MV-4-11 (cell line): ENCODE measurements around the gene ITGA6.

Experiments
- DNase-seq: peaks from one replicate; lab custom pipeline; 2025; lab: John Stamatoyannopoulos, UW

Gene ITGA6

GRCh38 chr2:172440795-172441194, 13.4 kb downstream of the ITGA6 start:
- DNase-seq, result no peak

DNA sequence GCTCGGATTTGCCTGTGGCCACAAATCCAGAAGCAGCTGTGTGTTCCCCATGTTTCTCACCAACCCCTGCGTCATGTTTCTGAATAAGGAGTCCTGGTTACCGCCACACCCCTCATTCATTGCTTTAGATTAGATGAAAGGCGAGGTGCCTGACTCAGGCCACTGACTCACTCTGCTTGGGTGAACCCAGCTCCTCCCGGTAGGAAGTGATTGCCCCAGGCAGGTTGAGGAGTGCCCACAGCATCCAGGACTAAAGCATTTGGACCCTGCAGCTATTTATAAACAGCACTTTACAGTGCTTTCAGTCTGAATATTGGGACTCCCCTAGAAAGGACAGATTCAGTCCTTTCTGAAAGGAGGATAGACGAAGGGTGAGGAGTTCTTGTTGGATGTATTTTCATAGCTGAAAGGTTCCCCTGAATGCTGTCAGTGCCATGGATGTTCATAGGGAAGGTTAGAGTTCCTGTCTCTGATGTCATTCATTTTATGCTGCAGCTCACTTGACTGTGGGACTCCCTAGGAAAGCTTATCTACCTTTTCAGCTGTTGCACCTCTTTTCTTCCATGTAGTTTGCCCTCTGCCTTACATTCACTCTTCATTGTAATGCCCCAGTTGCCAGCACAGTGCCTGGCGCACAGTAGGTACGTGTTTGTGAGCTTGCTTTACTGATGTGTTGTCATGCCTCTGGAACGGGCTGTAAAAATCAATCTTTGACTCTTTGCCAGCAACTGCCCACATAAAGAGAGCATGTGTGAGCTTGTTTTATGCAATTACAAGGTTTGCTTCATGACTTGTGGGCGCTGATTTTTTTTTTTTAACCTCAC, 14.9 kb downstream of the ITGA6 start:
- peak; percentile 39 for DNase-seq

GRCh38 chr2:172445851-172446250, 18.5 kb downstream of the ITGA6 start:
- no peak for DNase-seq

DNA sequence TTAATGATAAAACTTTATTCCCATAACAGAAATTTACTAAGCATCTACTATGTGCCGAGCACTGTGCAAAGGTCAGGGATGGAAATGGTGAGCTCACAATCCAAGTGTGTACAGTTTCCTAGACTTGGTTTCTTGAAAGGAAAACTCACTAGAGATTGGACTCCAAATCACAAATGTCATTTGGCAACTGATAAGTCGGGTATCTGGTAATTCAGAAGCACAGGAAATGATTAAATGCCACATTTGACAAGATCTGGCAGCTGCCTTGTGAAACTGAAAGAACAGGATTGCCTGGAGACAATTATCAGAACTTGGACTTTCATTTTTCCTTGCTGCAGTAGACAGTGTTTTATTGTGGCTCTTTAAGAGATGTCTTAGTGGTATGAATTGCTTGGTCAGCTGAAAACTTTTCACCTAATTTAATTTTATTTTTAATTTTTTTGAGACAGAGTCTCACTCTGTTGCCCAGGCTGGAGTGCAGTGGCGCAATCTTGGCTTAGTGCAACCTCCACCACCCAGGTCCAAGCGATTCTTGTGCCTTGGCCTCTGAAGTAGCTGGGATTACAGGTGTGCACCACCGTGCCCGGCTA, 19.2 kb downstream of the ITGA6 start:
- peak; percentile 24 for DNase-seq

GRCh38 chr2:172447811-172448493, 20.6 kb downstream of the ITGA6 start:
- DNase-seq, result no peak

GRCh38 chr2:172448544-172449267, 21.3 kb downstream of the ITGA6 start:
- DNase-seq, result no peak

- DNase-seq, result no peak
Measured at GRCh38 chr2:172449911-172450550, 22.6 kb downstream of the ITGA6 start.

GRCh38 chr2:172451923-172452322, 24.5 kb downstream of the ITGA6 start:
- no peak for DNase-seq

DNA sequence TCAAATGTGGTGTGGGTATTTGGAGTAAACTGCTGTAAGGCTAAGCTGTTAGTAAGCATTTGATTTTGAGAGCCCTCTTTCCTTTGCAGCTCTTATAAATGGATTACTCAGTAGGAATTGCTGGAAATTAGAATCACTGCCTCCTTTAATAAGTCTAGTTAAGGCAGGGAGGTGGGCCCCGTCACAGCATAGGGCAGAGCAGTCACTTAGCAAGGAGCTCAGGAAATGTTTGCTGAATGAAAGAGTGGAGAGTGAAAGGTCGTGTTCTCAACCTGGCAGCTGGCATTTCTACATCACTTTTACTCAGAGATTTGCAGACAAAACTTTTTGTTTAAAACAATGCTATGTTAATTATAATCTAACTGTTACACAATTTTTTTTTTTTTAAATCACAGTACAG, 25.5 kb downstream of the ITGA6 start:
- no peak for DNase-seq

DNA sequence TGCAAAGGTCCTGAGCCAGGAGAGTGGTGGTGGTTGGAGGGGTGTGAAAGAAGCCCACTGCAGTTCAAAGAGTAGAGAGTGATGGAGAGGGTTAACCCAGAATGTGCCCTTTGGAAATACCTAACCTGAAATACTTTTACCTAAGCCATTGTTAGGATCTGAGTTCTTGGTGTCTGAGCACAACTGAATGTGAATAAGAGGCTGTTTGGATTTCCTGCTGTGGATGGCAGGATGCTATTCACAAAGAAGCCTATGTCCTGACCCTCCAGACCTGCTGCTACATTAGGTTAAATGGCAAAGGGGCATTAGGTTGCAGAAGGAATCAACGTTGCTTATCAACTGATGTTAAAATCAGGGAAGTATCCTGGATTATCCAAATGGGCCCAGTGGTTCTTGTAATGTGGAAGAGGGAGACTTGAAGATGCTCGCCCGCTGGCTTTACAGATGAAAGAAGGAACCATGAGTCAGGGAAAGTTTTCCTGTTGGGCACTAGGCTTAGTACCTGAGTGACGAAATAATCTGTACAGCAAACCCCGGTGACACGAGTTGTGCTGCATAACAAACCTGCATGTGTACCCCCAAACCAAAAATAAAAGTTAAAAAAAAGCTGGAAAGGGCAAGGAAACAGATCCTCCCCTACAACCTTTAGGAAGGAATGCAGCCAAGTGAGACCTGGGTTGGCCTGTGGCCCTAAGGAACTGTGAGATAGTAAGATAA, 27.2 kb downstream of the ITGA6 start:
- DNase-seq, result peak; percentile 22

GRCh38 chr2:172455121-172455515, 27.7 kb downstream of the ITGA6 start:
- no peak for DNase-seq

DNA sequence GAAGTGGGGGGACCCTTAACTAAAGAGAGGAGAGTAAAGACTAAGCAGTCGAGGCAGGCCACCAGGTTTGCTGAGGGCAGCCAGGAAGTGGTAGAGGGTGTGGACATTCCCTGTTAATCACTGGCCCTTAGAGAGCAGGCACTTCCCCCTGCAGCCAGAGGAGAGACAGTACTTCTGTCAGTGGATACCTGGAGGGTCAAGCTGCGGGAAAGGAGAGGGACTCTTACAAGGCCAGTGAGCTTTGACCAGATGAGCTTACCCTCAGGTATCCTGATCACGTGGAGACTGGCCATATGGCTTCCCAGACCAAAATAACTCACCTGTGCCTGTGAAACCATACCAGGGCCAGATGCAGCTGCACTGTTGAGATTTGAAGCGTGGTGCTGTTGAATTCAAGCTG, 28.6 kb downstream of the ITGA6 start:
- DNase-seq, result no peak

DNA sequence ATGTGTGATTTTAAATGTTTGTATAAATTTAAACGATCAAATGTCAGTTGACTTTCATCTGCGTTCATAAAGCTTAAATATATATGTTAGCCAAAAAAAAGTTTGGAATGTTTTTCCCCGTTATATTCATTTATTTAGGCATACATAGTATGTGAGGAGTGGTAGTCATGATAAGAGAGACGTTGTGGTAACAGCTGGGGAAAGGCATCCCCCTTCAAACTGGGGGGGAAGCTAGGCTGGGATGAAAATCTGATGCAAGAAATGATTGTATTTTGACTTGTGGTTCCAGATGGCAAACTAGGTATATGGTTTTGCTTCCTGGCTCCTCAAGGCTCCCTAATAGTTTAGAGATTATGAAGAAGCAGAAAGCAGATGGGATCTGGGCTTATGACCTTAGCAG, 30.1 kb downstream of the ITGA6 start:
- DNase-seq, result peak; percentile 22

DNA sequence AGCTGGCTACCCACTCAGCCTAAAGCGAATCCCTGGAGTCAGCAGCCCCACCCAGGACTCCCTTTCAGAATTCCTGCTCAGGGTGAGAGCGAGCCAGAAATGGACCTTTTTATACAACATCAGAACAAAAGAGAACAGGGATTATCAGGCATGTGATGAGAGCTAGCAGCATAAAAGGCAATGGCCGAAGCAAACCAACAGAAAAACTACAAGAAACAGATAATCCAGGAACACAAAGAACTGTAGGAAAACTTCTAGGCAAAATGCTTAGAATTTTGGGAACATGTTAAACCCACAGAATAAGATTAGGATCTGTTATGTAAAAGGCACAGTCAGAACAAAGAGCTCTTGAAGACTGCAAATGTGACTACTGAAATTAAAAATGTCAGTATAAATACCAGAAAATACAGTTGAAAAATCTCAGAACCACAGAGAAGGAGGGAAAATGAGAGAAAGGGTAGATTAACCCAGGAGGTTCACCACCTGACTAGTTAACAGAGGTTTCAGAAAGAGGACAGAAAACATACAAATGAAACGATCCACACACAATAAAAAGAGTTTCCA, 31.3 kb downstream of the ITGA6 start:
- DNase-seq, result no peak

DNA sequence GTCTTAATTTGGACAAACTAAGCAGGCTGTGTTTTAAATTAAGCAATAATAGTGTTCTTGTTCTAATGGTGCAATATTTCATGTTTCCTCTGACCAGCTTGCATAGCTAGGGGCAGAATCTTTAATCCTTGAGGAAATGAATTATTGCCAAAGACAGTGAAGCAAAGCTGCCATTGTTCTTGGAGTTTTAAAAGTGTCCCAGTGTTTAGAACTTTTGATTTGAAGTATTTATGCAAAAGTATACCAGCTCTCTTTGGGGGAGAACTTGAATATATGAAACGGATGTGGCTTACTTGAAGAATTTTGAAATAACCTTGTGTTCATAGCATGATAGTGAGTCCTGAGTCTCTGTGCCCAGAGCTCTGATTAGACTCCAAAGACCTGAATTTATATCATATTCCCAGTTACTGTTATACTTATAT, 33.4 kb downstream of the ITGA6 start:
- peak; percentile 74 for DNase-seq

DNA sequence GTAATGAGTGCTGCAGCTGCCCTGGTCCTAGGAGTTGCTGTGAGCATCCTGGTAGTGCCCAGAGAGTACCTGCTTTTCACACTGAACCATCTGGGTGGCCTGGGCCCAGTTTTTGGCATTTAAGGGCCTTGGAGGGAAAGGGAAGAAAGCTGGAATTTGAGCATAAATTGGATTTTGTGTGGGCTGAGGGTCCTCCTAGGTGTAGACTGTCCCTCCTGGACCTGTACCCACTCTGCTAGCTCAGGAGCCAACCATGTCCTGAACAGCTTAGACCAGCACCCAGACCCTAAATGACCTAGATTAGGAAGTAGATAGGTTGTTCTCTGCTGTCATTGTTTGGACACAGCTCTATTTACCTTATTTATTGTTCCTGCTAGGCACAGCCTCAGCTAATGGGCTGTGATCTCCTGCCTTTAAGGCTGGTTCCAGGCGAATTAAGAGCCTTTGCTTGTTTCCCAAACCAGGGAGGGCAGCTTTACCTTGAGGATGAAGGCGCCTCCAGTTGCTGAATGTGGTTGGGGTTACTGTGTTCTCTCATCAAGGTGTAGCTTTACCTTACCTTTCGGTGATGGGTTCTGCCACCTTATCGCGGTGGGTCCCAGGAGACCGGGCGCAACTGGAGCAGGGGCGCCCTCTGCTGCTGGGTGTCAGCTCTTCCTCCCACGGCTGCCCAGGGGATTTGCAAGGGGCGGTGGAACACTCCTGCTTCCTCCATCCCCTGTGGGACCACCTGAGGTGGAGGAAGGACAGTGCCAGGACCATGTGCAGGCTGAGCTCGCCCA, 34.4 kb downstream of the ITGA6 start:
- DNase-seq, result peak; percentile 20

GRCh38 chr2:172462373-172462848, 35.0 kb downstream of the ITGA6 start:
- DNase-seq, result no peak

DNA sequence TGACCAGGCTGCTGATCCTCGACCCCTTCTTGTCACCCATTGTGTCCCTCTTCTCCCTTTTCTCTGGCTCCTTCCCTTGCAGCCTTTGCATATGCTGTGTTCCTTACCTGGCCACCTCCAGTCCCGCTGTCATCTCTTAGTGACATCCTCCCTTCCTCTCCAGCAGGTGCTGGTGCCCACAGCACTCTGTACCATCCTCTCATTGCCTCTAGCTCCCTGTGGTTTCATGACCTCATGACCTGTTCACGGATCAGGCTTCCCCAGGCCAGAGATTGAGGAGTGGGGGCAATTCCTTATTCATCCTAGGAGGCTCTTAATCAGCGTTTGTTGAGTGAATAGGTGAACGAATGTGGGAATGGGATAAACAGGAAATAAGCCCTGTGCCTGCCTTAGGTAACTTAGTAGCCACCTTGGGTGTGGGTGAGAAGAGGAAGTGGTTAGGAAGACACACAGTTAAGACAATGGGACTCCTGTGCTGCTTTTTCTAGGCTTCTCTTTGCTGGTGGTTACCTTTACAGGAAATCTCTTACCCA, 35.5 kb downstream of the ITGA6 start:
- peak; percentile 33 for DNase-seq

GRCh38 chr2:172464400-172465129, 37.2 kb downstream of the ITGA6 start:
- DNase-seq, result no peak
